Motor neuron (in vitro differentiated cells): ENCODE measurements around the gene HID1. TPM values are rescaled to one million over a fixed set of nuclear protein-coding genes. Genes with fewer than 3 reads are reported as not detected.

Source experiments
- ATAC-seq, 8 experiments: fragments of 200-7000 bp; cut with Tn5 transposase; replicated peaks in 6 of 8; 2 replicates each; pipeline ENCODE4 v1.8.0; 2021; ENCODE audit warnings: mild to moderate bottlenecking in 8 of 8, moderate library complexity in 8 of 8
- H3K27ac ChIP-seq, 2 donors: fragments of 250-450 bp; sonication (Bioruptor Pico); 2 replicates each; pipeline ENCODE4 v1.9.0; 2021; ENCODE audit warnings: antibody characterized with exemption in 2 of 2, mild to moderate bottlenecking in 2 of 2, moderate library complexity in 1 of 2
- H3K4me1 ChIP-seq, 2 donors: fragments of 250-450 bp; sonication (Bioruptor Pico); replicated peaks in 1 of 2; 2 replicates each; pipeline ENCODE4 v1.6.1; 2021; ENCODE audit warnings: antibody characterized with exemption in 2 of 2, mild to moderate bottlenecking in 2 of 2, moderate library complexity in 1 of 2
- H3K4me3 ChIP-seq, 5 donors: fragments of 250-450 bp; sonication (Bioruptor Pico); 2 replicates each; pipeline ENCODE4 v1.9.0; 2021; ENCODE audit warnings: antibody characterized with exemption in 5 of 5, mild to moderate bottlenecking in 5 of 5, moderate library complexity in 4 of 5
- WGBS, 10 experiments: fragments of 450-650 bp; shearing (Covaris generic); methylation state at CpG; one replicate each; pipeline ENCODE4 v1.0.0; 2022; 5-methylcytosine and 5-hydroxymethylcytosine counted together
- in situ Hi-C, 9 experiments: fragments of 400-800 bp; cut with MboI; loops; one replicate each; pipeline ENCODE4 v1.15.0; 2021; ENCODE audit warnings: low sequenced_read_pairs in 9 of 9, low pct_unique_long_range_greater_than_20kb in 2 of 9; ENCODE audit not compliant: unreplicated experiment in 9 of 9
- total RNA-seq, 8 experiments: library from RNA; unstranded; fragments of 300-600 nt; gene quantifications; 2 replicates each; pipeline versions ENCODE4 v1.2.3 to v1.2.4, GENCODE V29; 2022

Gene HID1
- total RNA-seq, 8 experiments from 2014 or later: 0.36 to 16.8 (median 12.3) TPM

GRCh38 chr17:74928786-74929185 lies 43.8 kb downstream of the HID1 start:
- H3K27ac ChIP-seq: no peak overlapping the region
- no peak overlapping the region for H3K4me3 ChIP-seq
- 15 to 71% (median 60%) methylated on average over 1 to 6 of the region's 6 CpGs; no CpG with 5 or more reads in 5 of the 10 experiments for WGBS, 10 experiments
- no peak for ATAC-seq
- in situ Hi-C loops: no loop called here
- peaks cover 1 to 10% of the 10 kb centered on the region in 2 donors for H3K4me1 ChIP-seq

GRCh38 chr17:74925242-74925641 lies 47.3 kb downstream of the HID1 start:
- Histone ChIP-seq H3K4me1 (peaks cover 23 to 34% of the 10 kb centered on the region in 2 donors), H3K27ac (no peak overlapping the region), H3K4me3 (no peak overlapping the region)
- ATAC-seq: no peak
- in situ Hi-C loops: no loop called here
- 72% methylated on average over 2 of the region's 3 CpGs; no CpG with 5 or more reads in 9 of the 10 experiments for WGBS, 10 experiments

- Histone ChIP-seq H3K27ac (no peak within 1 kb of the TSS), H3K4me3 (peak within 1 kb of the TSS; percentile 9 to 33 (median 31)), H3K4me1 (peaks cover 23 to 34% of the 10 kb centered on the region in 2 donors)
- ATAC-seq: no peak
- in situ Hi-C loops: no loop called here
- 0 to 20% (median 2%) methylated on average over 3 to 14 of the region's 54 CpGs; no CpG with 5 or more reads in 5 of the 10 experiments for WGBS, 10 experiments
These were observed 48.2 kb downstream of the HID1 start, which contains the start of gene OTOP2 for GRCh38 chr17:74924250-74924948. OTOP2 (plus strand) TSS chr17:74924273; CDS start chr17:74924633, 360 bp downstream.

- 7% methylated on average over 3 of the region's 59 CpGs; no CpG with 5 or more reads in 9 of the 10 experiments for WGBS, 10 experiments
- Histone ChIP-seq H3K4me1 (peaks cover 23 to 34% of the 10 kb centered on the region in 2 donors), H3K4me3 (peak overlapping the region; percentile 9 to 33 (median 31)), H3K27ac (no peak overlapping the region)
- ATAC-seq: peak; percentile 53 to 86 (median 64)
- in situ Hi-C loops: no loop called here
These were observed 48.9 kb downstream of the HID1 start for GRCh38 chr17:74923538-74924249.

- WGBS, 10 experiments: 20% methylated on average over 1 of the region's 57 CpGs; no CpG with 5 or more reads in 9 of the 10 experiments
- peak; percentile 19 to 73 (median 60) for ATAC-seq
- in situ Hi-C loops: no loop called here
These were observed 49.6 kb downstream of the HID1 start, which contains the start of gene USH1G for GRCh38 chr17:74922694-74923537. USH1G (minus strand) TSS chr17:74923255; CDS start chr17:74923073, 182 bp downstream.

GRCh38 chr17:74922172-74922571 lies 50.4 kb downstream of the HID1 start:
- in situ Hi-C loops: no loop called here
- Histone ChIP-seq H3K4me1 (peaks cover 23 to 34% of the 10 kb centered on the region in 2 donors), H3K27ac (no peak overlapping the region), H3K4me3 (no peak overlapping the region)
- ATAC-seq: peak in 3 of 8 experiments; percentile 14 to 19 (median 16)
- 0 to 100% (median 50%) methylated on average over 1 to 2 of the region's 6 CpGs; no CpG with 5 or more reads in 7 of the 10 experiments for WGBS, 10 experiments

More at GRCh38 chr17:74922694-74923537, 49.6 kb downstream of the HID1 start, which contains the start of gene USH1G:
- H3K27ac ChIP-seq: no peak within 1 kb of the TSS
- peaks cover 23 to 34% of the 10 kb centered on the region in 2 donors for H3K4me1 ChIP-seq
- peak within 1 kb of the TSS; percentile 9 to 33 (median 31) for H3K4me3 ChIP-seq

GRCh38 chr17:74921769-74922168 lies 50.8 kb downstream of the HID1 start:
- ATAC-seq: no peak
- H3K4me1 ChIP-seq: peaks cover 23 to 34% of the 10 kb centered on the region in 2 donors
- 80 to 100% (median 100%) methylated on average over 1 of the region's 2 CpGs; no CpG with 5 or more reads in 7 of the 10 experiments for WGBS, 10 experiments
- H3K4me3 ChIP-seq: no peak overlapping the region
- in situ Hi-C loops: no loop called here
- no peak overlapping the region for H3K27ac ChIP-seq

GRCh38 chr17:74921026-74921681 lies 51.4 kb downstream of the HID1 start:
- peak; percentile 4 to 53 (median 31) for ATAC-seq
- Histone ChIP-seq H3K4me1 (peaks cover 23 to 34% of the 10 kb centered on the region in 2 donors), H3K4me3 (no peak overlapping the region), H3K27ac (no peak overlapping the region)
- in situ Hi-C loops: no loop called here
- WGBS, 10 experiments: 52% methylated on average over 4 of the region's 19 CpGs; no CpG with 5 or more reads in 9 of the 10 experiments

GRCh38 chr17:74920642-74921025 lies 51.9 kb downstream of the HID1 start:
- Histone ChIP-seq H3K4me1 (peaks cover 23 to 34% of the 10 kb centered on the region in 2 donors), H3K4me3 (no peak overlapping the region), H3K27ac (no peak overlapping the region)
- peak in 3 of 8 experiments; percentile 30 to 56 (median 45) for ATAC-seq
- in situ Hi-C loops: no loop called here
- WGBS, 10 experiments: no CpG with 5 or more reads among the region's 6 CpGs

- no peak for ATAC-seq
- WGBS, 10 experiments: 20 to 98% (median 43%) methylated on average over 2 to 13 of the region's 27 CpGs; no CpG with 5 or more reads in 5 of the 10 experiments
These were observed 52.3 kb downstream of the HID1 start for GRCh38 chr17:74920306-74920620.

GRCh38 chr17:74919440-74920305 lies 52.9 kb downstream of the HID1 start:
- 13 to 100% (median 40%) methylated on average over 1 to 7 of the region's 67 CpGs; no CpG with 5 or more reads in 3 of the 10 experiments for WGBS, 10 experiments
- peak in 4 of 8 experiments; percentile 6 to 26 (median 16) for ATAC-seq
- Histone ChIP-seq H3K27ac (no peak overlapping the region), H3K4me3 (no peak overlapping the region), H3K4me1 (peaks cover 23 to 32% of the 10 kb centered on the region in 2 donors)
- in situ Hi-C loops: no loop called here

More at GRCh38 chr17:74920306-74920620, 52.3 kb downstream of the HID1 start:
- in situ Hi-C loops: no loop called here
- Histone ChIP-seq H3K4me3 (no peak overlapping the region), H3K27ac (no peak overlapping the region), H3K4me1 (peaks cover 23 to 34% of the 10 kb centered on the region in 2 donors)
